Medulla oblongata (tissue), 1 donor: Measurements from ENCODE around the gene FBXW8.

Source experiments
- DNase-seq: peaks from one replicate; pipeline ENCODE4 v3.0.0-alpha.2; 2015; ENCODE audit errors: extremely low spot score

FBXW8 gene

DNA sequence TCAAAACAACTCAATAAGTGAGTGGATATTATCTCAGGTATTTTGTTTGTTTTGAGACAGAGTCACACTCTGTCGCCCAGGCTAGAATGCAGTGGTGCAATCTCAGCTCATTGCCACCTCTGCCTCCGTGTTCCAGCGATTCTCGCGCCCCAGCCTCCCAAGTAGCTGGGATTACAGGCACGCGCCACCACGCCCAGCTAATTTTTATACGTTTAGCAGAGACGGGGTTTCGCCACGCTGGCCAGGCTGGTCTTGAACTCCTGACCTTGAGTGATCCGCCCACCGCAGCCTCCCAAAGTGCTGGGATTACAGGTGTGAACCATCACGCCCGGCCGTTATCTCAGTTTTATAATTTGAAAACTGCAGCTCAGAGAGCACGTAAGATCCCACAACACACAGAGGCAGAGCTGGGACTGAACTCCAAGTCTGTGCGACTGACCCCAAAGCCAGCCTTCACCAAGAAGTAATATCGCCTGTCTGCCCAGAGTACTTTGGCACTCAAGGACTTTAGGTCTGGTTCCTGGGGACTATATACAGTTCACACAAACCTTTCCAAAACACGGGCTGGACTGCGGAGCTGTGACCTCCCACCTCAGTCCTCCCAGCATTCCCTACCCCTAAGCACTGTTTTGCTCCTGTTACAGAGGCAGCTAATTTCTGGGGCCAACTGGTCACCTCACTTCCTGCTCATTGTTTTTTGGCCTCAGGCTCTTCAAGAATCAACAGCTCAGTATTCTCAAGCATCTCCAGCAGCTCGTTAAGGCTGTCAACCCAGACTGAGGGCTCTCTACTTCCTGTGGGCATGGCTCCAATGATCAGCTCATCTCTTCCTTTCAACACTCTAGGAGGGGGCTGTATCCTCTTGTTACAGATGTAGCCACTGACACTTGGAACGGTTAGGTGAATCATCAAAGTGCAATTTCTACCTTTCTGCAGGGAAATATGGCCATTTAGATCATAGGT is 165.9 kb downstream of the FBXW8 start:
- no peak for DNase-seq

GRCh38 chr12:117079487-117079886 is 168.7 kb downstream of the FBXW8 start:
- no peak for DNase-seq

GRCh38 chr12:117080661-117081144 is 170.0 kb downstream of the FBXW8 start:
- DNase-seq: no peak
